HepG2 (cell line): ENCODE data around the gene PCIF1. TPM values are rescaled to one million over a fixed set of nuclear protein-coding genes. Genes with fewer than 3 reads are reported as not detected.

Experiments
- ARNT ChIP-seq: fragments of 450-650 bp; IDR thresholded peaks from 2 replicates; pipeline ENCODE4 v1.6.1; 2017
- ASH2L ChIP-seq: fragments of 300-600, 200-600 bp; sonication (generic); IDR thresholded peaks from 2 replicates; pipeline ENCODE4 v1.7.0; 2017; ENCODE audit warnings: low read depth, mild to moderate bottlenecking, moderate library complexity, mixed read lengths, low read length; ENCODE audit not compliant: insufficient read length
- CREB1 ChIP-seq, 2 experiments: fragments of 450-650 bp in 1 of 2; IDR thresholded peaks; 2 replicates each; pipeline ENCODE4 v1.6.1; 2016 to 2017; ENCODE audit warnings: control low read depth in 1 of 2, mild to moderate bottlenecking in 1 of 2, missing compliant biosample characterization in 1 of 2, missing genetic modification characterization in 1 of 2
- EED ChIP-seq: sonication (generic); formaldehyde crosslinking; IDR thresholded peaks from 2 replicates; pipeline ENCODE4 v1.5.0; 2020; ENCODE audit warnings: mild to moderate bottlenecking, missing genetic modification reagents
- ELF4 ChIP-seq: sonication (generic); formaldehyde crosslinking; IDR thresholded peaks from 2 replicates; pipeline ENCODE4 v1.5.0; 2020; ENCODE audit warnings: missing genetic modification reagents, mild to moderate bottlenecking, moderate library complexity, borderline replicate concordance
- HNRNPLL ChIP-seq: fragments of 200-400 bp; formaldehyde crosslinking; IDR thresholded peaks from 2 replicates; pipeline ENCODE4 v1.6.1; 2017; ENCODE audit warnings: mild to moderate bottlenecking, low read depth, low read length; ENCODE audit not compliant: poor library complexity, severe bottlenecking
- HNRNPUL1 ChIP-seq: fragments of 200-400 bp; formaldehyde crosslinking; IDR thresholded peaks from 2 replicates; pipeline ENCODE4 v1.6.1; 2017; ENCODE audit warnings: low read depth, mild to moderate bottlenecking, low read length, moderate library complexity
- KLF6 ChIP-seq: IDR thresholded peaks from 2 replicates; pipeline ENCODE4 v1.8.0; 2016; ENCODE audit warnings: missing biosample characterization, missing genetic modification reagents
- POLR2AphosphoS5 ChIP-seq: IDR thresholded peaks from 2 replicates; pipeline ENCODE4 v1.6.1; 2012; ENCODE audit warnings: low read depth, low read length
- PTBP1 ChIP-seq: fragments of 200-400 bp; formaldehyde crosslinking; IDR thresholded peaks from 2 replicates; pipeline ENCODE4 v1.6.1; 2018; ENCODE audit warnings: low read length, low read depth; ENCODE audit not compliant: poor library complexity, severe bottlenecking
- RFX3 ChIP-seq: IDR thresholded peaks from 2 replicates; pipeline ENCODE4 v1.6.1; 2016; ENCODE audit warnings: missing biosample characterization, missing genetic modification reagents
- SNRNP70 ChIP-seq: fragments of 200-400 bp; formaldehyde crosslinking; IDR thresholded peaks from 2 replicates; pipeline ENCODE4 v1.6.1; 2017; ENCODE audit warnings: mild to moderate bottlenecking, low read depth, low read length, moderate library complexity
- ZNF121 ChIP-seq: sonication (generic); formaldehyde crosslinking; IDR thresholded peaks from 2 replicates; pipeline ENCODE4 v1.5.0; 2020; ENCODE audit warnings: mild to moderate bottlenecking, missing genetic modification reagents
- ZNF263 ChIP-seq: sonication (generic); formaldehyde crosslinking; IDR thresholded peaks from 2 replicates; pipeline ENCODE4 v1.4.0; 2020; ENCODE audit warnings: missing genetic modification reagents
- ZNF326 ChIP-seq: sonication (generic); formaldehyde crosslinking; IDR thresholded peaks from 2 replicates; pipeline ENCODE4 v1.4.0; 2020; ENCODE audit warnings: missing genetic modification reagents, borderline replicate concordance
- ZNF746 ChIP-seq: sonication (generic); formaldehyde crosslinking; IDR thresholded peaks from 2 replicates; pipeline ENCODE4 v1.8.0; 2022; ENCODE audit warnings: mild to moderate bottlenecking, missing genetic modification reagents
- polyA plus RNA-seq, 8 experiments: library from polyadenylated mRNA; depleted of rRNA in 3 of 8; stranded (reverse) in 7 of 8; unstranded in 1 of 8; fragments of >200 nt; fragmentation: Illumina TruSeq in 4 of 8; extraction: Trizol in 4 of 8; gene quantifications; 2 replicates each; pipeline versions ENCODE4 v1.2.1 to v1.2.3, GENCODE V29; 2011 to 2016; ENCODE audit warnings: low read depth in 4 of 8, missing spikeins in 1 of 8, mixed read lengths in 1 of 8; ENCODE audit not compliant: insufficient read depth in 1 of 8
- total RNA-seq, 5 experiments: library from RNA; depleted of rRNA; stranded (reverse); fragments of >200 nt; fragmentation: Illumina TruSeq; extraction: Trizol; gene quantifications; 2 replicates each; pipeline ENCODE4 v1.2.3, GENCODE V29; 2016; ENCODE audit warnings: low read depth in 1 of 5
- TF ChIP-seq, protein P1 (sequence below): sonication (generic); formaldehyde crosslinking; IDR thresholded peaks from 2 replicates; pipeline ENCODE4 v1.5.1; 2020; ENCODE audit warnings: mild to moderate bottlenecking, missing genetic modification reagents
- TF ChIP-seq, protein P2 (sequence below): sonication (generic); formaldehyde crosslinking; IDR thresholded peaks from 2 replicates; pipeline ENCODE4; 2020; ENCODE audit warnings: missing genetic modification reagents, mild to moderate bottlenecking, borderline replicate concordance
- TF ChIP-seq, protein P3 (sequence below): sonication (generic); formaldehyde crosslinking; IDR thresholded peaks from 2 replicates; pipeline ENCODE4 v1.5.0; 2020; ENCODE audit warnings: mild to moderate bottlenecking, missing genetic modification reagents
- TF ChIP-seq, protein P4 (sequence below): sonication (generic); formaldehyde crosslinking; IDR thresholded peaks from 2 replicates; pipeline ENCODE4 v1.5.0; 2020; ENCODE audit warnings: missing genetic modification reagents

PCIF1 gene
- total and polyA plus RNA-seq, 2 of the 13 experiments (the other 11 are each of a cell fraction or from before 2014, with no cell fraction given): 20.9 to 24.4 TPM

- TF ChIP-seq, protein P1, sequence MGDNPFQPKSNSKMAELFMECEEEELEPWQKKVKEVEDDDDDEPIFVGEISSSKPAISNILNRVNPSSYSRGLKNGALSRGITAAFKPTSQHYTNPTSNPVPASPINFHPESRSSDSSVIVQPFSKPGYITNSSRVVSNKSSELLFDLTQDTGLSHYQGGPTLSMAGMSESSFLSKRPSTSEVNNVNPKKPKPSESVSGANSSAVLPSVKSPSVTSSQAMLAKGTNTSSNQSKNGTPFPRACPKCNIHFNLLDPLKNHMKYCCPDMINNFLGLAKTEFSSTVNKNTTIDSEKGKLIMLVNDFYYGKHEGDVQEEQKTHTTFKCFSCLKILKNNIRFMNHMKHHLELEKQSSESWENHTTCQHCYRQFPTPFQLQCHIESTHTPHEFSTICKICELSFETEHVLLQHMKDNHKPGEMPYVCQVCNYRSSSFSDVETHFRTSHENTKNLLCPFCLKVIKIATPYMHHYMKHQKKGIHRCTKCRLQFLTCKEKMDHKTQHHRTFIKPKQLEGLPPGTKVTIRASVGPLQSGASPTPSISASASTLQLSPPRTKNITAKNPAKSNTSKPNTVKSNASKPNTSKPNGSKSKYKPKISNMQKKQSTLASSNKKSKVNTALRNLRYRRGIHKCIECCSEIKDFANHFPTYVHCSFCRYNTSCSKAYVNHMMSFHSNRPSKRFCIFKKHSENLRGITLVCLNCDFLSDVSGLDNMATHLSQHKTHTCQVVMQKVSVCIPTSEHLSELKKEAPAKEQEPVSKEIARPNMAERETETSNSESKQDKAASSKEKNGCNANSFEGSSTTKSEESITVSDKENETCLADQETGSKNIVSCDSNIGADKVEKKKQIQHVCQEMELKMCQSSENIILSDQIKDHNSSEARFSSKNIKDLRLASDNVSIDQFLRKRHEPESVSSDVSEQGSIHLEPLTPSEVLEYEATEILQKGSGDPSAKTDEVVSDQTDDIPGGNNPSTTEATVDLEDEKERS (CRISPR knock-in tag): 0 out of 2 replicates have a peak, but pooled peaks have one; percentile 62
- peak; percentile 66 for TF ChIP-seq ZNF121
- TF ChIP-seq SNRNP70: peak; percentile 93
- TF ChIP-seq, protein P2, sequence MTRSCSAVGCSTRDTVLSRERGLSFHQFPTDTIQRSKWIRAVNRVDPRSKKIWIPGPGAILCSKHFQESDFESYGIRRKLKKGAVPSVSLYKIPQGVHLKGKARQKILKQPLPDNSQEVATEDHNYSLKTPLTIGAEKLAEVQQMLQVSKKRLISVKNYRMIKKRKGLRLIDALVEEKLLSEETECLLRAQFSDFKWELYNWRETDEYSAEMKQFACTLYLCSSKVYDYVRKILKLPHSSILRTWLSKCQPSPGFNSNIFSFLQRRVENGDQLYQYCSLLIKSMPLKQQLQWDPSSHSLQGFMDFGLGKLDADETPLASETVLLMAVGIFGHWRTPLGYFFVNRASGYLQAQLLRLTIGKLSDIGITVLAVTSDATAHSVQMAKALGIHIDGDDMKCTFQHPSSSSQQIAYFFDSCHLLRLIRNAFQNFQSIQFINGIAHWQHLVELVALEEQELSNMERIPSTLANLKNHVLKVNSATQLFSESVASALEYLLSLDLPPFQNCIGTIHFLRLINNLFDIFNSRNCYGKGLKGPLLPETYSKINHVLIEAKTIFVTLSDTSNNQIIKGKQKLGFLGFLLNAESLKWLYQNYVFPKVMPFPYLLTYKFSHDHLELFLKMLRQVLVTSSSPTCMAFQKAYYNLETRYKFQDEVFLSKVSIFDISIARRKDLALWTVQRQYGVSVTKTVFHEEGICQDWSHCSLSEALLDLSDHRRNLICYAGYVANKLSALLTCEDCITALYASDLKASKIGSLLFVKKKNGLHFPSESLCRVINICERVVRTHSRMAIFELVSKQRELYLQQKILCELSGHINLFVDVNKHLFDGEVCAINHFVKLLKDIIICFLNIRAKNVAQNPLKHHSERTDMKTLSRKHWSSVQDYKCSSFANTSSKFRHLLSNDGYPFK (CRISPR knock-in tag): peak; percentile 97
- TF ChIP-seq ELF4 (CRISPR knock-in tag): peak; percentile 93
- TF ChIP-seq ZNF746 (CRISPR knock-in tag): peak; percentile 93
- TF ChIP-seq KLF6 (CRISPR knock-in tag): peak; percentile 91
- peak; percentile 92 for TF ChIP-seq ASH2L
- peak; percentile 97 for TF ChIP-seq PTBP1
- TF ChIP-seq EED (CRISPR knock-in tag): peak; percentile 95
- TF ChIP-seq ZNF263 (CRISPR knock-in tag): peak; percentile 54; the same call in 1 of the 2 replicates
- TF ChIP-seq, protein P3, sequence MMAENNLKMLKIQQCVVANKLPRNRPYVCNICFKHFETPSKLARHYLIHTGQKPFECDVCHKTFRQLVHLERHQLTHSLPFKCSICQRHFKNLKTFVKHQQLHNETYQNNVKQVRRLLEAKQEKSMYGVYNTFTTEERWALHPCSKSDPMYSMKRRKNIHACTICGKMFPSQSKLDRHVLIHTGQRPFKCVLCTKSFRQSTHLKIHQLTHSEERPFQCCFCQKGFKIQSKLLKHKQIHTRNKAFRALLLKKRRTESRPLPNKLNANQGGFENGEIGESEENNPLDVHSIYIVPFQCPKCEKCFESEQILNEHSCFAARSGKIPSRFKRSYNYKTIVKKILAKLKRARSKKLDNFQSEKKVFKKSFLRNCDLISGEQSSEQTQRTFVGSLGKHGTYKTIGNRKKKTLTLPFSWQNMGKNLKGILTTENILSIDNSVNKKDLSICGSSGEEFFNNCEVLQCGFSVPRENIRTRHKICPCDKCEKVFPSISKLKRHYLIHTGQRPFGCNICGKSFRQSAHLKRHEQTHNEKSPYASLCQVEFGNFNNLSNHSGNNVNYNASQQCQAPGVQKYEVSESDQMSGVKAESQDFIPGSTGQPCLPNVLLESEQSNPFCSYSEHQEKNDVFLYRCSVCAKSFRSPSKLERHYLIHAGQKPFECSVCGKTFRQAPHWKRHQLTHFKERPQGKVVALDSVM (CRISPR knock-in tag): no peak; the same call in none of the 2 replicates
- TF ChIP-seq HNRNPLL: peak; percentile 75
- peak; percentile 84 for TF ChIP-seq POLR2AphosphoS5
- TF ChIP-seq ARNT: no peak
- TF ChIP-seq HNRNPUL1: peak; percentile 91
- no peak; the same call in 1 of the 2 replicates for TF ChIP-seq ZNF326 (CRISPR knock-in tag)
- peak; percentile 72 for TF ChIP-seq CREB1 (IDR thresholded peaks at IDR 0.05)
- no peak for TF ChIP-seq CREB1 (CRISPR knock-in tag; IDR thresholded peaks at IDR 0.05)
- TF ChIP-seq, protein P4, sequence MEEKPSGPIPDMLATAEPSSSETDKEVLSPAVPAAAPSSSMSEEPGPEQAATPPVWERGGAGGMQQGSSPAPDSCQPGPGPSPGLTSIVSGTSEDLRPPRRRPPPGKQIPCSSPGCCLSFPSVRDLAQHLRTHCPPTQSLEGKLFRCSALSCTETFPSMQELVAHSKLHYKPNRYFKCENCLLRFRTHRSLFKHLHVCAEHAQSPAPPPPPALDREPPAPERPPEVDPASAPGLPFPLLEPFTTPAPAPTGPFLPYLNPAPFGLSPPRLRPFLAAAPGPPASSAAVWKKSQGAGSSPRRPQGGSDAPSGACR (CRISPR knock-in tag): no peak
- no peak; the same call in 1 of the 2 replicates for TF ChIP-seq RFX3 (CRISPR knock-in tag)
Observed at GRCh38 chr20:45934586-45935415, at the start of gene PCIF1 (continued).
